Measurements from ENCODE around the gene CYP4F22.

DNA sequence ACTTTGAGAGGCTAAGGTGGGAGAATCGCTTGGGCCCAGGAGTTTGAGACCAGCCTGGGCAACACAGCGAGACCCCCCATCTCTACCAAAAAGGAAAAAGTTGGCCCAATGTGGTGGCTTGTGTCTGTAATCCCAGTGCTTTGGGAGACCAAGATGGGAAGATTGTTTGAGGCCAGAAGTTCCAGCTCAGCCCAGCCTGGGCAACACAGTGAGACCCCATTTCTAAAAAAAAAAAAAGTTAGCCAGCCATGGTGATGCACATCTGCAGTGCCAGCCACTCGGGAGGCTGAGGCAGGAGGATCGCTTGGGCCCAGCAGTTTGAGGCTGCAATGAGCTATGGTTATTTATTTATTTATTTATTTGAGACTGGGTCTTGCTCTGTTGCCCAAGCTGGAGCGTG, 41.3 kb downstream of the CYP4F22 start:
- TF ChIP-seq, protein P1, sequence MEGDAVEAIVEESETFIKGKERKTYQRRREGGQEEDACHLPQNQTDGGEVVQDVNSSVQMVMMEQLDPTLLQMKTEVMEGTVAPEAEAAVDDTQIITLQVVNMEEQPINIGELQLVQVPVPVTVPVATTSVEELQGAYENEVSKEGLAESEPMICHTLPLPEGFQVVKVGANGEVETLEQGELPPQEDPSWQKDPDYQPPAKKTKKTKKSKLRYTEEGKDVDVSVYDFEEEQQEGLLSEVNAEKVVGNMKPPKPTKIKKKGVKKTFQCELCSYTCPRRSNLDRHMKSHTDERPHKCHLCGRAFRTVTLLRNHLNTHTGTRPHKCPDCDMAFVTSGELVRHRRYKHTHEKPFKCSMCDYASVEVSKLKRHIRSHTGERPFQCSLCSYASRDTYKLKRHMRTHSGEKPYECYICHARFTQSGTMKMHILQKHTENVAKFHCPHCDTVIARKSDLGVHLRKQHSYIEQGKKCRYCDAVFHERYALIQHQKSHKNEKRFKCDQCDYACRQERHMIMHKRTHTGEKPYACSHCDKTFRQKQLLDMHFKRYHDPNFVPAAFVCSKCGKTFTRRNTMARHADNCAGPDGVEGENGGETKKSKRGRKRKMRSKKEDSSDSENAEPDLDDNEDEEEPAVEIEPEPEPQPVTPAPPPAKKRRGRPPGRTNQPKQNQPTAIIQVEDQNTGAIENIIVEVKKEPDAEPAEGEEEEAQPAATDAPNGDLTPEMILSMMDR (IDR thresholded peaks at IDR 0.05): no peak
- TF ChIP-seq ZFX (IDR thresholded peaks at IDR 0.05; ENCODE audit: borderline replicate concordance): no peak
